K562 (cell line): Measurements from ENCODE around the gene NAPB. TPM values are rescaled to one million over a fixed set of nuclear protein-coding genes. Genes with fewer than 3 reads are reported as not detected.

Source experiments
- ARID4B ChIP-seq: sonication (generic); formaldehyde crosslinking; IDR thresholded peaks from 2 replicates; pipeline ENCODE4 v1.8.0; 2022; ENCODE audit warnings: mild to moderate bottlenecking, missing genetic modification reagents
- CEBPB ChIP-seq: fragments of 450-650 bp; IDR thresholded peaks from 2 replicates; pipeline ENCODE4 v1.6.1; 2016; ENCODE audit warnings: missing genetic modification characterization, missing compliant biosample characterization
- DDX20 ChIP-seq: fragments of 450-650 bp; IDR thresholded peaks from 2 replicates; pipeline ENCODE4 v1.6.1; 2016; ENCODE audit warnings: missing genetic modification characterization, low read depth, mild to moderate bottlenecking, missing compliant biosample characterization, moderate library complexity
- FOXJ2 ChIP-seq: fragments of 200-800 bp; sonication (Bioruptor generic); IDR thresholded peaks from 2 replicates; pipeline ENCODE4 v1.6.1; 2016; ENCODE audit warnings: missing genetic modification characterization, missing compliant biosample characterization
- GTF2E2 ChIP-seq: fragments of 200-800 bp; sonication (Bioruptor generic); IDR thresholded peaks from 2 replicates; pipeline ENCODE4 v1.6.1; 2016; ENCODE audit warnings: missing genetic modification characterization, missing compliant biosample characterization
- MEIS2 ChIP-seq: fragments of 450-650 bp; IDR thresholded peaks from 2 replicates; pipeline ENCODE4 v1.6.1; 2014; ENCODE audit warnings: mild to moderate bottlenecking; ENCODE audit not compliant: partially characterized antibody
- POLR2AphosphoS5 ChIP-seq: IDR thresholded peaks from 2 replicates; pipeline ENCODE4 v1.6.1; 2011; ENCODE audit warnings: mild to moderate bottlenecking, low read depth, low read length, moderate library complexity; ENCODE audit not compliant: control insufficient read depth, insufficient read depth
- SMAD2 ChIP-seq: fragments of 150-350 bp; IDR thresholded peaks from 2 replicates; pipeline ENCODE4 v1.6.1; 2014; ENCODE audit warnings: low read depth, mild to moderate bottlenecking, low read length
- SMARCA5 ChIP-seq: fragments of 450-650 bp; IDR thresholded peaks from 2 replicates; pipeline ENCODE4 v1.6.1; 2016
- TEAD1 ChIP-seq, 2 experiments: fragments of 450-650 bp in 1 of 2; sonication (generic) in 1 of 2; formaldehyde crosslinking; IDR thresholded peaks; 2 replicates each; pipeline versions ENCODE4 v1.4.0 to v1.8.0; 2020 to 2022; ENCODE audit warnings: mild to moderate bottlenecking in 2 of 2, missing genetic modification reagents in 1 of 2
- ZNF197 ChIP-seq: fragments of 200-800 bp; sonication (Bioruptor generic); IDR thresholded peaks from 2 replicates; pipeline ENCODE4 v1.6.1; 2016; ENCODE audit warnings: low read depth, missing genetic modification characterization, missing compliant biosample characterization
- polyA plus RNA-seq, 8 experiments: library from polyadenylated mRNA; depleted of rRNA in 4 of 8; stranded (reverse) in 5 of 8; unstranded in 3 of 8; fragments of >200 nt; fragmentation: Nextera tagmentation in 2 of 8; fragmentation: Illumina TruSeq in 1 of 8; extraction: Ambion mirVana in 2 of 8; extraction: Trizol in 1 of 8; gene quantifications; 2 replicates each; pipeline versions ENCODE4 v1.2.1 to v1.2.3, GENCODE V29; 2011 to 2014; ENCODE audit warnings: inconsistent platforms in 1 of 8, missing spikeins in 1 of 8
- total RNA-seq, 7 experiments: library from RNA; depleted of rRNA in 6 of 7; stranded (reverse); fragments of >200 nt in 6 of 7; fragmentation: Illumina TruSeq in 2 of 7; extraction: Trizol in 2 of 7; gene quantifications; 2 replicates each; pipeline versions ENCODE4 v1.2.1 to v1.2.3, GENCODE V29; 2011 to 2021; ENCODE audit warnings: low replicate concordance in 1 of 7
- TF ChIP-seq, protein P1 (sequence below), 2 experiments: fragments of 450-650 bp; conservative IDR thresholded peaks; 2 replicates each; pipeline ENCODE4 v1.6.1; 2017; ENCODE audit warnings: mild to moderate bottlenecking in 2 of 2, moderate library complexity in 2 of 2

Gene NAPB
- total and polyA plus RNA-seq, 9 of the 15 experiments (the other 6 are each of a cell fraction or from before 2014, with no cell fraction given), result 1.4 to 7.7 (median 5.2) TPM

GRCh38 chr20:23361476-23362391 lies 59.6 kb downstream of the NAPB start, which contains the start of gene GZF1 (continued):
- TF ChIP-seq ARID4B (CRISPR knock-in tag) (peak; percentile 89), GTF2E2 (tag) (0 out of 2 replicates have a peak, but pooled peaks have one; percentile 66), DDX20 (tag) (no peak), FOXJ2 (tag) (0 out of 2 replicates have a peak, but pooled peaks have one; percentile 55), SMARCA5 (no peak), SMAD2 (no peak), ZNF197 (0 out of 2 replicates have a peak, but pooled peaks have one; percentile 34), POLR2AphosphoS5 (peak; percentile 73), TEAD1 (CRISPR knock-in tag; IDR thresholded peaks at IDR 0.05) (peak in 1 of 2 experiments; percentile 81; a peak in 2 of 4 replicates), MEIS2 (peak; percentile 91), CEBPB (tag) (peak; percentile 100)
- TF ChIP-seq, protein P1, sequence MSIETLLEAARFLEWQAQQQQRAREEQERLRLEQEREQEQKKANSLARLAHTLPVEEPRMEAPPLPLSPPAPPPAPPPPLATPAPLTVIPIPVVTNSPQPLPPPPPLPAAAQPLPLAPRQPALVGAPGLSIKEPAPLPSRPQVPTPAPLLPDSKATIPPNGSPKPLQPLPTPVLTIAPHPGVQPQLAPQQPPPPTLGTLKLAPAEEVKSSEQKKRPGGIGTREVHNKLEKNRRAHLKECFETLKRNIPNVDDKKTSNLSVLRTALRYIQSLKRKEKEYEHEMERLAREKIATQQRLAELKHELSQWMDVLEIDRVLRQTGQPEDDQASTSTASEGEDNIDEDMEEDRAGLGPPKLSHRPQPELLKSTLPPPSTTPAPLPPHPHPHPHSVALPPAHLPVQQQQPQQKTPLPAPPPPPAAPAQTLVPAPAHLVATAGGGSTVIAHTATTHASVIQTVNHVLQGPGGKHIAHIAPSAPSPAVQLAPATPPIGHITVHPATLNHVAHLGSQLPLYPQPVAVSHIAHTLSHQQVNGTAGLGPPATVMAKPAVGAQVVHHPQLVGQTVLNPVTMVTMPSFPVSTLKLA (conservative IDR thresholded peaks at IDR 0.05), result peak; percentile 88 to 93
